Liver (tissue), 9 donors: Measurements from ENCODE around the gene LAX1. TPM values are rescaled to one million over a fixed set of nuclear protein-coding genes. Genes with fewer than 3 reads are reported as not detected.

ENCODE experiments used
- DNase-seq: peaks from one replicate; pipeline ENCODE4 v3.0.0-alpha.2; 2017; ENCODE audit warnings: low spot score
- H3K27ac ChIP-seq, 2 donors: one replicate each; pipeline ENCODE4 v1.7.0; 2013; ENCODE audit warnings: inconsistent platforms in 2 of 2, low read length in 2 of 2, control low read depth in 1 of 2, low read depth in 1 of 2, mild to moderate bottlenecking in 1 of 2
- H3K27me3 ChIP-seq, 4 donors: one replicate each; pipeline versions ENCODE4 v1.6.1 to v1.7.0; 2013; ENCODE audit warnings: low read length in 3 of 4, inconsistent platforms in 1 of 4, mild to moderate bottlenecking in 1 of 4, moderate library complexity in 1 of 4; ENCODE audit not compliant: control insufficient read depth in 4 of 4, insufficient read depth in 4 of 4
- H3K36me3 ChIP-seq, 4 donors: one replicate each; pipeline versions ENCODE4 v1.6.1 to v1.7.0; 2013; ENCODE audit warnings: low read length in 3 of 4, mild to moderate bottlenecking in 3 of 4, low read depth in 1 of 4, moderate library complexity in 1 of 4; ENCODE audit not compliant: control insufficient read depth in 4 of 4, insufficient read depth in 3 of 4
- H3K4me1 ChIP-seq, 4 donors: one replicate each; pipeline versions ENCODE4 v1.6.1 to v1.7.0; 2013; ENCODE audit warnings: low read length in 3 of 4, mild to moderate bottlenecking in 3 of 4, moderate library complexity in 1 of 4; ENCODE audit not compliant: control insufficient read depth in 4 of 4, insufficient read depth in 4 of 4
- H3K4me3 ChIP-seq, 3 donors: one replicate each; pipeline versions ENCODE4 v1.6.1 to v1.7.0; 2013; ENCODE audit warnings: low read length in 3 of 3, control low read depth in 1 of 3, low read depth in 1 of 3, mild to moderate bottlenecking in 1 of 3
- H3K9ac ChIP-seq, 2 donors: one replicate each; pipeline ENCODE4 v1.7.0; 2013; ENCODE audit warnings: low read length in 2 of 2, mild to moderate bottlenecking in 2 of 2, moderate library complexity in 2 of 2, control low read depth in 1 of 2, low read depth in 1 of 2
- H3K9me3 ChIP-seq, 4 donors: one replicate each; pipeline versions ENCODE4 v1.6.1 to v1.7.0; 2013; ENCODE audit warnings: low read length in 3 of 4; ENCODE audit not compliant: control insufficient read depth in 4 of 4
- ATF3 ChIP-seq: IDR thresholded peaks from 2 replicates; pipeline ENCODE4 v1.6.1; 2016; ENCODE audit warnings: antibody characterized with exemption
- EGR1 ChIP-seq, 2 donors: IDR thresholded peaks; 2 replicates each; pipeline ENCODE4 v1.6.1; 2016 to 2018; ENCODE audit warnings: antibody characterized with exemption in 2 of 2, low read depth in 2 of 2
- FOXA1 ChIP-seq: IDR thresholded peaks from 2 replicates; pipeline ENCODE4 v1.6.1; 2016; ENCODE audit warnings: antibody characterized with exemption
- FOXA2 ChIP-seq: IDR thresholded peaks from 2 replicates; pipeline ENCODE4 v1.6.1; 2016; ENCODE audit warnings: antibody characterized with exemption
- GABPA ChIP-seq, 2 donors: IDR thresholded peaks in 1 of 2; conservative IDR thresholded peaks in 1 of 2; 2 replicates each; pipeline ENCODE4 v1.6.1; 2016; ENCODE audit warnings: antibody characterized with exemption in 2 of 2, mild to moderate bottlenecking in 1 of 2, moderate library complexity in 1 of 2
- HNF4A ChIP-seq, 2 donors: conservative IDR thresholded peaks; 2 replicates each; pipeline ENCODE4 v1.6.1; 2016; ENCODE audit warnings: antibody characterized with exemption in 2 of 2, mild to moderate bottlenecking in 2 of 2
- HNF4G ChIP-seq: IDR thresholded peaks from 2 replicates; pipeline ENCODE4 v1.6.1; 2016; ENCODE audit warnings: antibody characterized with exemption
- JUND ChIP-seq, 2 donors: IDR thresholded peaks; 2 replicates each; pipeline ENCODE4 v1.6.1; 2016; ENCODE audit warnings: antibody characterized with exemption in 2 of 2
- MAX ChIP-seq: IDR thresholded peaks from 2 replicates; pipeline ENCODE4 v1.6.1; 2016; ENCODE audit warnings: antibody characterized with exemption
- NR2F2 ChIP-seq: IDR thresholded peaks from 2 replicates; pipeline ENCODE4 v1.6.1; 2016; ENCODE audit warnings: antibody characterized with exemption
- RAD21 ChIP-seq, 2 donors: IDR thresholded peaks; 2 replicates each; pipeline ENCODE4 v1.6.1; 2016; ENCODE audit warnings: antibody characterized with exemption in 2 of 2, mild to moderate bottlenecking in 2 of 2
- REST ChIP-seq: IDR thresholded peaks from 2 replicates; pipeline ENCODE4 v1.6.1; 2016; ENCODE audit warnings: antibody characterized with exemption, mild to moderate bottlenecking
- SP1 ChIP-seq: IDR thresholded peaks from 2 replicates; pipeline ENCODE4 v1.6.1; 2018; ENCODE audit warnings: antibody characterized with exemption, mild to moderate bottlenecking
- TAF1 ChIP-seq: conservative IDR thresholded peaks from 2 replicates; pipeline ENCODE4 v1.6.1; 2016; ENCODE audit warnings: antibody characterized with exemption, mild to moderate bottlenecking
- YY1 ChIP-seq: IDR thresholded peaks from 2 replicates; pipeline ENCODE4 v1.6.1; 2016; ENCODE audit warnings: antibody characterized with exemption, mild to moderate bottlenecking
- ZBTB33 ChIP-seq: IDR thresholded peaks from 2 replicates; pipeline ENCODE4 v1.6.1; 2016; ENCODE audit warnings: antibody characterized with exemption
- WGBS: extraction: QIAGEN DNeasy Blood & Tissue Kit; methylation state at CpG from one replicate; pipeline ENCODE4 v1.1.7; 2013; 5-methylcytosine and 5-hydroxymethylcytosine counted together
- polyA plus RNA-seq, 2 donors: library from polyadenylated mRNA; stranded (reverse) in 1 of 2; unstranded in 1 of 2; fragments of 200-250 nt in 1 of 2; fragments of >200 nt in 1 of 2; fragmentation: Nextera tagmentation in 1 of 2; extraction: Ambion mirVana in 1 of 2; gene quantifications; one replicate each; pipeline versions ENCODE4 v1.2.1 to v1.2.3, GENCODE V29; 2013 to 2015
- total RNA-seq, 2 donors: library from RNA; depleted of rRNA; stranded (reverse); fragments of >200 nt; gene quantifications; one replicate each; pipeline ENCODE4 v1.2.3, GENCODE V29; 2014
- donor health status: healthy.
- donor health status: healthy.
- donor health status: healthy.
- donor health status: healthy.
- donor health status: healthy.

LAX1 gene
- total and polyA plus RNA-seq, 4 donors: 0.21 to 0.67 (median 0.38) TPM

DNA sequence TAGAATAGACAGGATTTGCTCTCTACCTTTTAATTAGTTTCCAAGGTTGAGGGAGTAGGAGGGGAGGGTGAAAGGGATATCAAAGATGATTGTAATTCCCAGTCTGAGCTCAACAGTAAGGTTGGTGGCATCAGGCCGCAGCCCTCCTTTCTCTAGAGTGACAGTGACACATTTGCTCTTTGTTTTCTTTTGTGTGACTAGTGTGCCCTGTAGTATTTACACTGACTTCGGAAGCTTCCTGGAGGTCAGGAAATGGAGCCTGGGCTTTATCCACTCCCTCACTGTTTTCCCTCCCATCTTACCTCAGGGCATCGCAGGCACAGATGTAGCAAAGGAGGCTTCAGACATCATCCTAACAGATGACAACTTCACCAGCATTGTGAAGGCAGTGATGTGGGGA is 44.7 kb upstream of the LAX1 start:
- Histone ChIP-seq H3K9me3 (no peaks in the 10 kb centered on the region), H3K27me3 (no peaks in the 10 kb centered on the region), H3K36me3 (peaks cover 7 to 32% (median 18%) of the 10 kb centered on the region in 4 donors), H3K4me1 (no peaks in the 10 kb centered on the region), H3K27ac (no peak overlapping the region), H3K9ac (no peak overlapping the region), H3K4me3 (no peak overlapping the region)
- WGBS: 84% methylated on average over 3 of the region's 3 CpGs
- TF ChIP-seq SP1 (no peak), RAD21 (IDR thresholded peaks at IDR 0.05) (no peak), FOXA2 (no peak), ATF3 (no peak), HNF4G (no peak), TAF1 (no peak), ZBTB33 (no peak), YY1 (no peak)
- no peak for DNase-seq

DNA sequence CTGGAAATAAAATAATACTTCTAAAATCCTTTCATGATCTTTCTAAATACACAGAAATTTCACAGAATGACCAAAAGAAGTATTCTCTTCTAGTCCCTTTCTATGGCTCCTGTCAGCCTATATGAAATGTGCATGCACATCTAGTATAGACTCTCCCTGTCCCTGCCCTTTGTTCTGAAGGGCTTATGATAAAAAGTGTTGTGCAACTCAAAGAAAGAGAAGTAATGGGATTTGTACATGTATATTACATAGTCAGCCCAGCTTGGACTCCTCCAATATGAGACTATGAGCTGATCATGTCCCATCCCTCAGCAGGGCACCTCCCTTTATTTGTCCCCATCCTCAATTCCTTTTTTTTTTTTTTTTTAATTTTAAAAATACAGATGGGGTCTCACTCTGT is 42.1 kb upstream of the LAX1 start:
- Histone ChIP-seq H3K9ac (no peak overlapping the region), H3K27ac (no peak overlapping the region), H3K9me3 (no peaks in the 10 kb centered on the region), H3K27me3 (no peaks in the 10 kb centered on the region), H3K4me3 (no peak overlapping the region), H3K4me1 (no peaks in the 10 kb centered on the region), H3K36me3 (peaks cover 11 to 46% (median 32%) of the 10 kb centered on the region in 4 donors)
- TF ChIP-seq ATF3 (no peak), EGR1 (IDR thresholded peaks at IDR 0.05; ENCODE audit: low read depth in 2 of 2) (no peak), HNF4G (no peak), NR2F2 (no peak), YY1 (no peak), REST (no peak), GABPA (IDR thresholded peaks at IDR 0.05 in 1 of 2, conservative IDR thresholded peaks at IDR 0.05 in 1 of 2) (no peak), SP1 (no peak)
- no peak for DNase-seq

GRCh38 chr1:203726417-203726867 is 38.5 kb upstream of the LAX1 start:
- DNase-seq: no peak
- Histone ChIP-seq H3K9ac (no peak overlapping the region), H3K36me3 (peaks cover 8 to 46% (median 32%) of the 10 kb centered on the region in 4 donors), H3K27ac (no peak overlapping the region), H3K27me3 (no peaks in the 10 kb centered on the region), H3K4me3 (no peak overlapping the region), H3K9me3 (no peaks in the 10 kb centered on the region), H3K4me1 (no peaks in the 10 kb centered on the region)
- WGBS: 81% methylated on average over 2 of the region's 2 CpGs
- TF ChIP-seq ATF3 (no peak), YY1 (no peak), REST (no peak), MAX (no peak), FOXA1 (no peak), TAF1 (no peak), HNF4A (conservative IDR thresholded peaks at IDR 0.05) (no peak), JUND (IDR thresholded peaks at IDR 0.05) (no peak), ZBTB33 (no peak)
